ENCODE data around the gene MAPK8IP2. TPM values are rescaled to one million over a fixed set of nuclear protein-coding genes. Genes with fewer than 3 reads are reported as not detected.

Gene MAPK8IP2
- total and polyA plus RNA-seq, 10 of the 15 experiments (the other 5 are each of a cell fraction or from before 2014, with no cell fraction given) = 0.01 to 0.13 (median 0.06) TPM; not detected in 4

GRCh38 chr22:50603511-50604255 is 3.1 kb downstream of the MAPK8IP2 start:
- BruUV-seq (replicated peaks) = no TSS peak
- peaks cover 5 to 6% of the 10 kb centered on the region in 2 experiments; a peak in 3 of 4 replicates for H3K27me3 ChIP-seq (replicated peaks in 1 of 2; ENCODE audit: control insufficient read depth in 2 of 2, insufficient read depth in 2 of 2, low read length in 1 of 2)
- no peaks in the 10 kb centered on the region for H4K20me1 ChIP-seq (ENCODE audit: control insufficient read depth, insufficient read depth)
- FAIRE-seq (no peak), ATAC-seq (no peak), DNase-seq (ENCODE audit: low read depth, low spot score) (no peak)
- no peak overlapping the region for H2AFZ ChIP-seq (ENCODE audit: control insufficient read depth, low read depth, low read length)
- H3K9me3 ChIP-seq (replicated peaks; ENCODE audit: control insufficient read depth, insufficient read depth, low read length) = no peaks in the 10 kb centered on the region
- 35% methylated on average over 60 of the region's 70 CpGs for WGBS (ENCODE audit: insufficient coverage, insufficient replicate concordance, low lambda C conversion rate, missing lambda C conversion rate)
- no peaks in the 10 kb centered on the region for H3K79me2 ChIP-seq (ENCODE audit: control insufficient read depth, insufficient read depth, low read length)
- H3K4me2 ChIP-seq (ENCODE audit: control insufficient read depth, insufficient read depth) = no peak overlapping the region
- in situ Hi-C loops (cut with MboI) (no loop called here), intact Hi-C loops (cut with micrococcal nuclease; ENCODE audit: unreplicated experiment) (no loop called here)
- RAD21 ChIA-PET (ENCODE audit: unreplicated experiment) = no interaction called here
- POLR2A ChIA-PET = no interaction called here
- CTCF ChIA-PET = no interaction called here
- H3K36me3 ChIP-seq (ENCODE audit: control insufficient read depth in 2 of 2, insufficient read depth in 2 of 2, low read length in 1 of 2) = no peaks in the 10 kb centered on the region
- no peak overlapping the region for H3K27ac ChIP-seq (ENCODE audit: control insufficient read depth, insufficient read depth)
- H3K4me3 ChIP-seq = no peak overlapping the region
- H3K4me1 ChIP-seq (ENCODE audit: control insufficient read depth, insufficient read depth, low read length) = no peaks in the 10 kb centered on the region
- TF ChIP-seq ZBTB4 (CRISPR knock-in tag; IDR thresholded peaks at IDR 0.05) (no peak), HDAC6 (IDR thresholded peaks at IDR 0.05; ENCODE audit: unreplicated experiment) (peak; percentile 91)
- SMC1A ChIA-PET (ENCODE audit: uncharacterized antibody, unreplicated experiment) = no interaction called here
- H3K9ac ChIP-seq (ENCODE audit: control insufficient read depth, insufficient read depth, low read length) = no peak overlapping the region
